B cell (primary cell): Measurements from ENCODE around the gene SWI5. TPM values are rescaled to one million over a fixed set of nuclear protein-coding genes. Genes with fewer than 3 reads are reported as not detected.

Source experiments
- ATAC-seq: fragments of 200-7000 bp; cut with Tn5 transposase; one replicate; pipeline ENCODE4 v1.10.0; 2021; ENCODE audit warnings: low read depth, mild to moderate bottlenecking, moderate number of reproducible peaks, moderate library complexity
- CTCF ChIA-PET: fragments of 350-600 bp; sonication (Branson Sonifier 250); formaldehyde crosslinking; loops from one replicate; lab custom pipeline; 2021; ENCODE audit warnings: antibody characterized with exemption, inconsistent platforms; lab: Charles Lee
- POLR2A ChIA-PET: fragments of 350-600 bp; sonication (Branson Sonifier 250); formaldehyde crosslinking; loops from one replicate; lab custom pipeline; 2021; ENCODE audit warnings: antibody characterized with exemption; lab: Charles Lee
- DNase-seq: peaks from one replicate; pipeline ENCODE4 v3.0.0; 2013
- H2AFZ ChIP-seq: 2 replicates; pipeline ENCODE4 v1.6.1; 2012; ENCODE audit warnings: mild to moderate bottlenecking, low read depth, low read length; ENCODE audit not compliant: insufficient read depth, poor library complexity, severe bottlenecking
- H3K27ac ChIP-seq, 2 donors: 1 replicate in 1 of 2; 2 replicates in 1 of 2; pipeline ENCODE4 v1.5.1; 2012 to 2013; ENCODE audit warnings: low read length in 2 of 2, mild to moderate bottlenecking in 2 of 2, moderate library complexity in 1 of 2
- H3K27me3 ChIP-seq, 4 experiments: fragments of 200-600 bp in 1 of 4; sonication (generic) in 1 of 4; replicated peaks in 1 of 4; 1 replicate in 2 of 4; 2 replicates in 2 of 4; pipeline versions ENCODE4 v1.6.1 to v1.7.0; 2013 to 2016; ENCODE audit warnings: low read length in 3 of 4, mild to moderate bottlenecking in 2 of 4, mixed read lengths in 1 of 4, moderate library complexity in 1 of 4; ENCODE audit not compliant: insufficient read depth in 4 of 4, control insufficient read depth in 3 of 4; ENCODE audit errors: control extremely low read depth in 1 of 4
- H3K36me3 ChIP-seq, 2 experiments: replicated peaks in 1 of 2; 1 replicate in 1 of 2; 2 replicates in 1 of 2; pipeline versions ENCODE4 v1.6.1 to v1.7.1; 2013; ENCODE audit warnings: low read length in 1 of 2; ENCODE audit not compliant: insufficient read depth in 2 of 2, control insufficient read depth in 1 of 2; ENCODE audit errors: control extremely low read depth in 1 of 2, extremely low read depth in 1 of 2
- H3K4me1 ChIP-seq, 2 donors: fragments of 200-600 bp in 1 of 2; sonication (generic) in 1 of 2; 1 replicate in 1 of 2; 2 replicates in 1 of 2; pipeline versions ENCODE4 v1.5.1 to v1.6.1; 2013 to 2017; ENCODE audit warnings: low read length in 2 of 2; ENCODE audit not compliant: control insufficient read depth in 2 of 2, insufficient read depth in 2 of 2
- H3K4me2 ChIP-seq: replicated peaks from 2 replicates; pipeline ENCODE3; 2012; ENCODE audit warnings: mild to moderate bottlenecking, low read depth, low read length; ENCODE audit not compliant: poor library complexity, severe bottlenecking
- H3K4me3 ChIP-seq, 5 experiments: fragments of 200-600 bp in 1 of 5; sonication (generic) in 1 of 5; 1 replicate in 3 of 5; 2 replicates in 2 of 5; pipeline versions ENCODE4 v1.5.1 to v1.7.0; 2011 to 2016; ENCODE audit warnings: low read length in 4 of 5, mild to moderate bottlenecking in 4 of 5, low read depth in 2 of 5, control low read depth in 1 of 5, moderate library complexity in 1 of 5; ENCODE audit not compliant: insufficient read depth in 1 of 5; ENCODE audit errors: control extremely low read depth in 1 of 5, extremely low read depth in 1 of 5
- H3K79me2 ChIP-seq: fragments of 200-600 bp; sonication (generic); one replicate; pipeline ENCODE4 v1.6.0; 2016; ENCODE audit warnings: low read length; ENCODE audit not compliant: control insufficient read depth, insufficient read depth
- H3K9ac ChIP-seq: fragments of 200-600 bp; sonication (generic); 2 replicates; pipeline ENCODE4 v1.6.1; 2017; ENCODE audit warnings: mild to moderate bottlenecking, low read length, moderate library complexity
- H3K9me3 ChIP-seq, 3 donors: one replicate each; pipeline versions ENCODE4 v1.6.1 to v1.7.1; 2013; ENCODE audit warnings: low read length in 2 of 3; ENCODE audit not compliant: control insufficient read depth in 2 of 3, insufficient read depth in 1 of 3; ENCODE audit errors: control extremely low read depth in 1 of 3
- H4K20me1 ChIP-seq: 2 replicates; pipeline ENCODE4 v1.6.0; 2012; ENCODE audit warnings: mild to moderate bottlenecking, low read length; ENCODE audit not compliant: insufficient read depth, control insufficient read depth, poor library complexity, severe bottlenecking
- H3K27ac Mint-ChIP-seq: one replicate; pipeline ENCODE4 v1.8.0; 2021; ENCODE audit warnings: mixed read lengths
- H3K27me3 Mint-ChIP-seq: one replicate; pipeline ENCODE4 v1.8.0; 2021; ENCODE audit warnings: mixed read lengths
- H3K4me1 Mint-ChIP-seq: one replicate; pipeline ENCODE4 v1.8.0; 2021; ENCODE audit warnings: mixed read lengths
- H3K4me3 Mint-ChIP-seq: one replicate; pipeline ENCODE4 v1.8.0; 2021; ENCODE audit warnings: mixed read lengths
- H3K9me3 Mint-ChIP-seq: one replicate; pipeline ENCODE4 v1.8.0; 2022; ENCODE audit warnings: mixed read lengths; ENCODE audit not compliant: insufficient read depth
- CTCF ChIP-seq: fragments of 200-600 bp; IDR thresholded peaks from one replicate; pipeline ENCODE4 v1.8.0; 2022; ENCODE audit warnings: antibody characterized with exemption, mild to moderate bottlenecking
- EZH2 ChIP-seq: IDR thresholded peaks from 2 replicates; pipeline ENCODE4 v1.6.1; 2012; ENCODE audit warnings: borderline replicate concordance, low read depth, mild to moderate bottlenecking, moderate library complexity, low read length; ENCODE audit not compliant: insufficient read depth, poor library complexity, severe bottlenecking
- WGBS: methylation state at CpG from one replicate; pipeline ENCODE4 v1.1.5; 2013; ENCODE audit warnings: missing lambda C conversion rate; ENCODE audit not compliant: insufficient coverage; 5-methylcytosine and 5-hydroxymethylcytosine counted together
- intact Hi-C: fragments of 100-400 bp; cut with micrococcal nuclease; formaldehyde crosslinking; loops from one replicate; pipeline ENCODE4 v1.10.0; 2022
- polyA plus RNA-seq: library from polyadenylated mRNA; depleted of rRNA; stranded (reverse); fragments of >200 nt; gene quantifications from 2 replicates; pipeline ENCODE4 v1.2.3, GENCODE V29; 2012
- total RNA-seq, 2 donors: library from RNA; stranded (reverse); fragments of 120-200 nt in 1 of 2; gene quantifications; 1 replicate in 1 of 2; 2 replicates in 1 of 2; pipeline versions ENCODE4 v1.2.3 to v1.2.4, GENCODE V29; 2013 to 2022

SWI5 gene
- total and polyA plus RNA-seq, 2 donors (not counting 1 experiment from before 2014, with no cell fraction given), result 8.6 to 23.3 TPM

- Histone ChIP-seq H3K79me2 (no peaks in the 10 kb centered on the region), H3K9me3 (peaks cover 0 to 3% (median 0%) of the 10 kb centered on the region in 3 donors), H3K27ac (no peak overlapping the region), H2AFZ (no peak overlapping the region), H3K27me3 (no peaks in the 10 kb centered on the region), H3K4me2 (no peak overlapping the region), H4K20me1 (no peaks in the 10 kb centered on the region), H3K4me3 (no peak overlapping the region), H3K36me3 (no peaks in the 10 kb centered on the region), H3K4me1 (no peaks in the 10 kb centered on the region), H3K9ac (no peak overlapping the region)
- intact Hi-C loops, result no loop called here
- WGBS, result 93% methylated on average over 17 of the region's 22 CpGs
- TF ChIP-seq EZH2 (no peak), CTCF (no peak)
- ChIA-PET POLR2A (no interaction called here), CTCF (no interaction called here)
- Mint-ChIP-seq H3K27me3 (peaks cover 4% of the 10 kb centered on the region), H3K27ac (no peak overlapping the region), H3K4me1 (no peaks in the 10 kb centered on the region), H3K4me3 (no peak overlapping the region), H3K9me3 (no peaks in the 10 kb centered on the region)
- ATAC-seq (no peak), DNase-seq (no peak)
Observed at GRCh38 chr9:128232528-128233428, 43.3 kb upstream of the SWI5 start.

GRCh38 chr9:128233817-128234406 is 42.2 kb upstream of the SWI5 start:
- Histone ChIP-seq H3K4me3 (no peak overlapping the region), H3K79me2 (no peaks in the 10 kb centered on the region), H3K4me1 (no peaks in the 10 kb centered on the region), H3K9ac (no peak overlapping the region), H2AFZ (no peak overlapping the region), H3K9me3 (no peaks in the 10 kb centered on the region), H3K27ac (no peak overlapping the region), H3K27me3 (no peaks in the 10 kb centered on the region), H3K4me2 (no peak overlapping the region), H3K36me3 (no peaks in the 10 kb centered on the region), H4K20me1 (no peaks in the 10 kb centered on the region)
- Mint-ChIP-seq H3K9me3 (no peaks in the 10 kb centered on the region), H3K27ac (no peak overlapping the region), H3K4me1 (no peaks in the 10 kb centered on the region), H3K4me3 (no peak overlapping the region), H3K27me3 (peaks cover 5% of the 10 kb centered on the region)
- WGBS, result 90% methylated on average over 28 of the region's 28 CpGs
- no peak for TF ChIP-seq CTCF
- no peak for TF ChIP-seq EZH2
- ATAC-seq (no peak), DNase-seq (no peak)
- ChIA-PET POLR2A (no interaction called here), CTCF (no interaction called here)
- intact Hi-C loops, result no loop called here
